ENCODE results near the gene IGHMBP2.

IGHMBP2 gene

GRCh38 chr11:68988491-68988890 lies 84.8 kb downstream of the IGHMBP2 start:
- H3K4me1 ChIP-seq (ENCODE audit: control insufficient read depth, insufficient read depth, low read length, unreplicated experiment): no peaks in the 10 kb centered on the region
- no peaks in the 10 kb centered on the region for H3K36me3 ChIP-seq (ENCODE audit: insufficient read depth, low read length)
- no peak overlapping the region for H3K27ac ChIP-seq (ENCODE audit: low read depth, low read length)
- no peak overlapping the region for H3K4me3 ChIP-seq (ENCODE audit: low read depth, low read length)
- H3K27me3 ChIP-seq (ENCODE audit: insufficient read depth, low read length): peaks cover 24% of the 10 kb centered on the region
- H3K79me2 ChIP-seq (ENCODE audit: control insufficient read depth, insufficient read depth, low read length, unreplicated experiment): no peaks in the 10 kb centered on the region
- H2AFZ ChIP-seq (ENCODE audit: low read length, unreplicated experiment): no peak overlapping the region

Measured in ACC112 (cell line).